Right lobe of liver (tissue), 6 donors: Measurements from ENCODE around the gene HERPUD1. TPM values are rescaled to one million over a fixed set of nuclear protein-coding genes. Genes with fewer than 3 reads are reported as not detected.
A peak's percentile ranks its signal among the peaks of the same experiment; 100 is the strongest.

Source experiments
- ATAC-seq, 4 donors: fragments of 200-7000 bp; cut with Tn5 transposase; one replicate each; pipeline ENCODE4 v1.9.1; 2020; ENCODE audit warnings: mild to moderate bottlenecking in 4 of 4, moderate library complexity in 4 of 4
- DNase-seq, 3 donors: peaks; one replicate each; pipeline ENCODE4 v3.0.0-alpha.2; 2020
- H3K27ac ChIP-seq, 3 donors: fragments of 200-600 bp; one replicate each; pipeline ENCODE4 v1.8.0; 2022
- H3K27me3 ChIP-seq, 2 donors: fragments of 200-600 bp; one replicate each; pipeline ENCODE4 v1.8.0; 2022
- H3K36me3 ChIP-seq, 4 donors: fragments of 200-600 bp; sonication (generic) in 1 of 4; one replicate each; pipeline versions ENCODE4 v1.5.1 to v1.8.0; 2017 to 2022; ENCODE audit warnings: control low read depth in 1 of 4
- H3K4me1 ChIP-seq, 4 donors: fragments of 200-600 bp; sonication (generic) in 1 of 4; one replicate each; pipeline versions ENCODE4 v1.5.1 to v1.8.0; 2017 to 2022; ENCODE audit warnings: control low read depth in 1 of 4
- H3K4me3 ChIP-seq, 3 donors: fragments of 200-600 bp; one replicate each; pipeline ENCODE4 v1.8.0; 2022
- H3K9me3 ChIP-seq, 4 donors: fragments of 200-600 bp; sonication (generic) in 1 of 4; one replicate each; pipeline versions ENCODE4 v1.5.1 to v1.8.0; 2017 to 2022; ENCODE audit warnings: control low read depth in 1 of 4
- POLR2A ChIP-seq: fragments of 450-650 bp; IDR thresholded peaks from one replicate; pipeline ENCODE4 v1.6.1; 2017; ENCODE audit warnings: antibody characterized with exemption, mild to moderate bottlenecking
- WGBS: methylation state at CpG from one replicate; pipeline ENCODE4 v1.1.6; 2018; ENCODE audit warnings: low coverage, low lambda C conversion rate; ENCODE audit not compliant: insufficient coverage; ENCODE audit errors: missing lambda C conversion rate; 5-methylcytosine and 5-hydroxymethylcytosine counted together
- intact Hi-C, 2 donors: fragments of 100-400 bp; cut with DNase I; formaldehyde crosslinking; loops; one replicate each; pipeline versions ENCODE4 v1.11.2 to v1.14.1; 2022
- total RNA-seq, 6 experiments: library from RNA; depleted of rRNA in 2 of 6; stranded (reverse); fragments of >200 nt in 2 of 6; fragmentation: NEBNext Ultra II Directional in 3 of 6; extraction: Animal tissue kit (Norgen Biotek cat#: 25700) in 3 of 6; gene quantifications; one replicate each; pipeline versions ENCODE4 v1.1.0 to v1.2.4, GENCODE V29; 2016 to 2023
- TF ChIP-seq, protein P1 (sequence below), 4 donors: fragments of 200-600 bp in 3 of 4; fragments of 450-650 bp in 1 of 4; IDR thresholded peaks; one replicate each; pipeline versions ENCODE4 v1.5.1 to v1.8.0; 2016 to 2022; ENCODE audit warnings: antibody characterized with exemption in 4 of 4, mild to moderate bottlenecking in 2 of 4
- donor health status: DM: no; HTN: yes; CAD: no.
- donor health status: DM: no; HTN: no; CAD: no.
- donor health status: DM: no; HTN: no; CAD: no.
- donor health status: DM: no; HTN: yes; CAD: no.
- donor health status: DM: no; HTN: yes; CAD: no.

HERPUD1 gene
- total RNA-seq, 6 experiments from 2014 or later: 103 to 185 (median 133) TPM

DNA sequence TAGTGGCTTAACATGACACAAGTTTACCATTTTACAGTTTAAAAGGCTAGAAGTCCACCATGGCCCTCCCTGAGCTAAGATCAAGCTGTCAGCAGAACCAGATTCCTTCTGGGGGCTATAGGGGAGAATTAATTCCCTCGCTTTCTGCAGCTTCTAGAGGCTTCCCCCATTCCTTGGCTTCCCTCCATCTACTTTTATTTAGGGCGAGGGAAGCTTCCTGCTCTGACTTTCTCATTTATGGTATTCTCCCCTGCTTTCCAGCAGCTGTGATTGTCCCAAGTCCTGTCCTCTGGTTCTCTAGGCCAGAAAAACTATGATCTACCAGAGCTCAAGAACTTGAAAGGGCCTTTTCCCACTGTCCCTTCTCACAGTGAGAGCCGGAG is 34.1 kb downstream of the HERPUD1 start:
- peak overlapping the region; percentile 9 to 47 (median 11) for H3K27ac ChIP-seq

DNA sequence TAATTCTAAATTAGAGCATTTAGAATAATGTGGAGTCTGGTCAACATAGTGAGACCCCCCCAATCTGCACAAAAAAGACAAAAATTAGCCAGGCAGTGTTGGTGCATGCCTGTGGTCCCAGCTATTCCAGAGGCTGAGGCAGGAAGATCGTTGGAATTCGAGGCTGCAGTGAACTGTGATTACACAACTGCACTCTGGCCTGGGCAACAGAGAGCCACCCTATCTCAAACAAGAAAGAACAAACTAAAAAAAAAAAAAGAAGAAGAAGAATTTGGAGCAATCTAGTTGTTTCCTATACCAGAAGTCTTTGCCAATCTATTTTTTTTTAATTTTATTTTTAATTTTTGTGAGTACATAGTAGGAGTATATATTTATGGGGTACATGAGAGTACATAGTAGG is 35.8 kb downstream of the HERPUD1 start:
- no peaks in the 10 kb centered on the region for H3K9me3 ChIP-seq
- H3K4me3 ChIP-seq: no peak overlapping the region
- H3K4me1 ChIP-seq: peaks cover 0 to 35% (median 6%) of the 10 kb centered on the region in 4 donors
- DNase-seq (peak in 1 of 3 donors; percentile 78), ATAC-seq (peak; percentile 69 to 80 (median 74))
- intact Hi-C loops: no loop called here
- H3K27me3 ChIP-seq: no peaks in the 10 kb centered on the region
- peak overlapping the region in 2 of 3 donors; percentile 66 to 85 for H3K27ac ChIP-seq
- TF ChIP-seq, protein P1, sequence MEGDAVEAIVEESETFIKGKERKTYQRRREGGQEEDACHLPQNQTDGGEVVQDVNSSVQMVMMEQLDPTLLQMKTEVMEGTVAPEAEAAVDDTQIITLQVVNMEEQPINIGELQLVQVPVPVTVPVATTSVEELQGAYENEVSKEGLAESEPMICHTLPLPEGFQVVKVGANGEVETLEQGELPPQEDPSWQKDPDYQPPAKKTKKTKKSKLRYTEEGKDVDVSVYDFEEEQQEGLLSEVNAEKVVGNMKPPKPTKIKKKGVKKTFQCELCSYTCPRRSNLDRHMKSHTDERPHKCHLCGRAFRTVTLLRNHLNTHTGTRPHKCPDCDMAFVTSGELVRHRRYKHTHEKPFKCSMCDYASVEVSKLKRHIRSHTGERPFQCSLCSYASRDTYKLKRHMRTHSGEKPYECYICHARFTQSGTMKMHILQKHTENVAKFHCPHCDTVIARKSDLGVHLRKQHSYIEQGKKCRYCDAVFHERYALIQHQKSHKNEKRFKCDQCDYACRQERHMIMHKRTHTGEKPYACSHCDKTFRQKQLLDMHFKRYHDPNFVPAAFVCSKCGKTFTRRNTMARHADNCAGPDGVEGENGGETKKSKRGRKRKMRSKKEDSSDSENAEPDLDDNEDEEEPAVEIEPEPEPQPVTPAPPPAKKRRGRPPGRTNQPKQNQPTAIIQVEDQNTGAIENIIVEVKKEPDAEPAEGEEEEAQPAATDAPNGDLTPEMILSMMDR (IDR thresholded peaks at IDR 0.05): no peak
- TF ChIP-seq POLR2A: no peak
- H3K36me3 ChIP-seq: no peaks in the 10 kb centered on the region
- WGBS: 12% methylated on average over 2 of the region's 2 CpGs

More for the DNA sequence above, 34.1 kb downstream of the HERPUD1 start:
- WGBS: 70% methylated on average over 3 of the region's 3 CpGs
- no peak for DNase-seq
- intact Hi-C loops: no loop called here
- no peak for ATAC-seq
- Histone ChIP-seq H3K9me3 (no peaks in the 10 kb centered on the region), H3K4me3 (no peak overlapping the region), H3K36me3 (no peaks in the 10 kb centered on the region), H3K27me3 (no peaks in the 10 kb centered on the region), H3K4me1 (peaks cover 0 to 38% (median 6%) of the 10 kb centered on the region in 4 donors)
- TF ChIP-seq, protein P1 (IDR thresholded peaks at IDR 0.05): no peak
- TF ChIP-seq POLR2A: no peak

GRCh38 chr16:56969769-56970168 is 37.8 kb downstream of the HERPUD1 start:
- H3K4me1 ChIP-seq: peaks cover 0 to 28% (median 6%) of the 10 kb centered on the region in 4 donors
- no peaks in the 10 kb centered on the region for H3K36me3 ChIP-seq
- no peak overlapping the region for H3K27ac ChIP-seq
- no peak for DNase-seq
- TF ChIP-seq, protein P1 (IDR thresholded peaks at IDR 0.05): no peak
- no peak for TF ChIP-seq POLR2A
- H3K4me3 ChIP-seq: no peak overlapping the region
- no peaks in the 10 kb centered on the region for H3K9me3 ChIP-seq
- WGBS: 100% methylated on average over 3 of the region's 7 CpGs
- intact Hi-C loops: no loop called here
- H3K27me3 ChIP-seq: no peaks in the 10 kb centered on the region
- ATAC-seq: no peak

- no peaks in the 10 kb centered on the region for H3K36me3 ChIP-seq
- H3K4me1 ChIP-seq: peaks cover 0 to 14% (median 4%) of the 10 kb centered on the region in 4 donors
- no peaks in the 10 kb centered on the region for H3K9me3 ChIP-seq
- DNase-seq: no peak
- no peaks in the 10 kb centered on the region for H3K27me3 ChIP-seq
- no peak overlapping the region for H3K27ac ChIP-seq
- peak in 1 of 4 donors; percentile 7 for ATAC-seq
- intact Hi-C loops: no loop called here
- no peak for TF ChIP-seq POLR2A
- TF ChIP-seq, protein P1 (IDR thresholded peaks at IDR 0.05): no peak
- WGBS: 63% methylated on average over 6 of the region's 8 CpGs
- no peak overlapping the region for H3K4me3 ChIP-seq
Observed at GRCh38 chr16:56970934-56971767, 39.2 kb downstream of the HERPUD1 start.
